ENCODE results near the gene TNFRSF6B. TPM values are rescaled to one million over a fixed set of nuclear protein-coding genes. Genes with fewer than 3 reads are reported as not detected.

The TNFRSF6B gene
- total and polyA plus RNA-seq, 2 donors from 2014 or later: 2.4 to 64.5 TPM

- DNase-seq: peak in 1 of 5 donors; percentile 82
- intact Hi-C loops (cut with DNase I): no loop called here
Observed at GRCh38 chr20:63691711-63692435, 4.6 kb upstream of the TNFRSF6B start.

GRCh38 chr20:63692436-63693082, 3.9 kb upstream of the TNFRSF6B start:
- intact Hi-C loops (cut with DNase I): no loop called here
- peaks cover 0 to 15% (median 0%) of the 10 kb centered on the region in 3 donors for H3K4me1 ChIP-seq (ENCODE audit: control insufficient read depth in 2 of 3, insufficient read depth in 2 of 3, low read depth in 1 of 3, low read length in 3 of 3)
- H3K36me3 ChIP-seq (ENCODE audit: control insufficient read depth in 2 of 3, insufficient read depth in 3 of 3, low read length in 3 of 3): no peaks in the 10 kb centered on the region
- no peaks in the 10 kb centered on the region for H3K9me3 ChIP-seq (ENCODE audit: control insufficient read depth in 2 of 3, insufficient read depth in 1 of 3, low read length in 3 of 3)
- no peak overlapping the region for H3K27ac ChIP-seq (ENCODE audit: low read depth in 2 of 2, low read length in 2 of 2)
- no peak overlapping the region for H3K4me3 ChIP-seq (ENCODE audit: low read length in 3 of 3)
- H3K27me3 ChIP-seq (ENCODE audit: control insufficient read depth, insufficient read depth, low read length): no peaks in the 10 kb centered on the region
- DNase-seq (peak in 2 of 5 donors; percentile 32 to 73), FAIRE-seq (no peak)
- H3K9ac ChIP-seq (ENCODE audit: low read length in 3 of 3): no peak overlapping the region
- TF ChIP-seq, protein P1, sequence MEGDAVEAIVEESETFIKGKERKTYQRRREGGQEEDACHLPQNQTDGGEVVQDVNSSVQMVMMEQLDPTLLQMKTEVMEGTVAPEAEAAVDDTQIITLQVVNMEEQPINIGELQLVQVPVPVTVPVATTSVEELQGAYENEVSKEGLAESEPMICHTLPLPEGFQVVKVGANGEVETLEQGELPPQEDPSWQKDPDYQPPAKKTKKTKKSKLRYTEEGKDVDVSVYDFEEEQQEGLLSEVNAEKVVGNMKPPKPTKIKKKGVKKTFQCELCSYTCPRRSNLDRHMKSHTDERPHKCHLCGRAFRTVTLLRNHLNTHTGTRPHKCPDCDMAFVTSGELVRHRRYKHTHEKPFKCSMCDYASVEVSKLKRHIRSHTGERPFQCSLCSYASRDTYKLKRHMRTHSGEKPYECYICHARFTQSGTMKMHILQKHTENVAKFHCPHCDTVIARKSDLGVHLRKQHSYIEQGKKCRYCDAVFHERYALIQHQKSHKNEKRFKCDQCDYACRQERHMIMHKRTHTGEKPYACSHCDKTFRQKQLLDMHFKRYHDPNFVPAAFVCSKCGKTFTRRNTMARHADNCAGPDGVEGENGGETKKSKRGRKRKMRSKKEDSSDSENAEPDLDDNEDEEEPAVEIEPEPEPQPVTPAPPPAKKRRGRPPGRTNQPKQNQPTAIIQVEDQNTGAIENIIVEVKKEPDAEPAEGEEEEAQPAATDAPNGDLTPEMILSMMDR (IDR thresholded peaks at IDR 0.05; ENCODE audit: borderline replicate concordance, extremely low read depth, insufficient read depth): no peak

More at GRCh38 chr20:63691711-63692435, 4.6 kb upstream of the TNFRSF6B start:
- no peaks in the 10 kb centered on the region for H3K27me3 ChIP-seq (ENCODE audit: control insufficient read depth, insufficient read depth, low read length)
- TF ChIP-seq, protein P1 (IDR thresholded peaks at IDR 0.05; ENCODE audit: borderline replicate concordance, extremely low read depth, insufficient read depth): no peak
- H3K27ac ChIP-seq (ENCODE audit: low read depth in 2 of 2, low read length in 2 of 2): no peak overlapping the region
- peaks cover 0 to 13% (median 0%) of the 10 kb centered on the region in 3 donors for H3K4me1 ChIP-seq (ENCODE audit: control insufficient read depth in 2 of 3, insufficient read depth in 2 of 3, low read depth in 1 of 3, low read length in 3 of 3)
- H3K4me3 ChIP-seq (ENCODE audit: low read length in 3 of 3): no peak overlapping the region
- H3K9ac ChIP-seq (ENCODE audit: low read length in 3 of 3): no peak overlapping the region
- no peaks in the 10 kb centered on the region for H3K36me3 ChIP-seq (ENCODE audit: control insufficient read depth in 2 of 3, insufficient read depth in 3 of 3, low read length in 3 of 3)
- FAIRE-seq: no peak
- no peaks in the 10 kb centered on the region for H3K9me3 ChIP-seq (ENCODE audit: control insufficient read depth in 2 of 3, insufficient read depth in 1 of 3, low read length in 3 of 3)

- FAIRE-seq (no peak), DNase-seq (peak in 2 of 5 donors; percentile 30 to 85)
- Histone ChIP-seq H3K4me1 (ENCODE audit: control insufficient read depth in 2 of 3, insufficient read depth in 2 of 3, low read depth in 1 of 3, low read length in 3 of 3) (peaks cover 0 to 16% (median 0%) of the 10 kb centered on the region in 3 donors), H3K27me3 (ENCODE audit: control insufficient read depth, insufficient read depth, low read length) (no peaks in the 10 kb centered on the region), H3K27ac (ENCODE audit: low read depth in 2 of 2, low read length in 2 of 2) (no peak overlapping the region), H3K36me3 (ENCODE audit: control insufficient read depth in 2 of 3, insufficient read depth in 3 of 3, low read length in 3 of 3) (no peaks in the 10 kb centered on the region), H3K9ac (ENCODE audit: low read length in 3 of 3) (no peak overlapping the region), H3K9me3 (ENCODE audit: control insufficient read depth in 2 of 3, insufficient read depth in 1 of 3, low read length in 3 of 3) (no peaks in the 10 kb centered on the region), H3K4me3 (ENCODE audit: low read length in 3 of 3) (no peak overlapping the region)
- TF ChIP-seq, protein P1 (IDR thresholded peaks at IDR 0.05; ENCODE audit: borderline replicate concordance, extremely low read depth, insufficient read depth): no peak
- intact Hi-C loops (cut with DNase I): no loop called here
Observed at GRCh38 chr20:63693083-63693732, 3.2 kb upstream of the TNFRSF6B start.
